ENCODE data around the gene VWC2.

Gene VWC2

DNA sequence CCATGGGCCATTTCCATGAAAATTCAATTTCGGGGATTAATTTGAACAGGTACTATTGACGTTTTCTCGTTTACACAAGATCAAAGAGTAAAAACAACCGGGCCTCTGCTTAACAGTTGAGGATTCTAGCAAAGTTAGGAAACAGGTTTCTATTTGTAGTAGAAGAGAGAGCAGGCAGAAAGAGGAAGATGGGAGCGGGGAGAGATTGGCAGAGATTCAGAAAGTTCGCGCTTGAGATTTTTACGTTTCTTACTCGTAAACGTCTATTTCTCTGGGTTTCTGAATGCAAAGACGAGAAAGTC, 571 bp upstream of the VWC2 start:
- peaks cover 4% of the 10 kb centered on the region for H3K4me1 ChIP-seq (ENCODE audit: control insufficient read depth, insufficient read depth, low read length)
- H3K4me3 ChIP-seq (ENCODE audit: low read length) = no peak overlapping the region
- no peaks in the 10 kb centered on the region for H3K9me3 ChIP-seq (ENCODE audit: control insufficient read depth, low read length)
- no peak overlapping the region for H3K9ac ChIP-seq (ENCODE audit: low read length)
- no peaks in the 10 kb centered on the region for H3K36me3 ChIP-seq (ENCODE audit: control insufficient read depth, insufficient read depth, low read length)
- peaks cover 27% of the 10 kb centered on the region for H3K27me3 ChIP-seq (ENCODE audit: control insufficient read depth, insufficient read depth, low read length)

GRCh38 chr7:49773936-49774458, 559 bp downstream of the VWC2 start:
- peaks cover 4% of the 10 kb centered on the region for H3K4me1 ChIP-seq (ENCODE audit: control insufficient read depth, insufficient read depth, low read length)
- peaks cover 27% of the 10 kb centered on the region for H3K27me3 ChIP-seq (ENCODE audit: control insufficient read depth, insufficient read depth, low read length)
- H3K36me3 ChIP-seq (ENCODE audit: control insufficient read depth, insufficient read depth, low read length) = no peaks in the 10 kb centered on the region
- no peak overlapping the region for H3K9ac ChIP-seq (ENCODE audit: low read length)
- H3K9me3 ChIP-seq (ENCODE audit: control insufficient read depth, low read length) = no peaks in the 10 kb centered on the region
- no peak overlapping the region for H3K4me3 ChIP-seq (ENCODE audit: low read length)

GRCh38 chr7:49774459-49775064, 1.1 kb downstream of the VWC2 start:
- Histone ChIP-seq H3K36me3 (ENCODE audit: control insufficient read depth, insufficient read depth, low read length) (no peaks in the 10 kb centered on the region), H3K4me1 (ENCODE audit: control insufficient read depth, insufficient read depth, low read length) (peaks cover 4% of the 10 kb centered on the region), H3K9ac (ENCODE audit: low read length) (no peak overlapping the region), H3K27me3 (ENCODE audit: control insufficient read depth, insufficient read depth, low read length) (peaks cover 27% of the 10 kb centered on the region), H3K4me3 (ENCODE audit: low read length) (no peak overlapping the region), H3K9me3 (ENCODE audit: control insufficient read depth, low read length) (no peaks in the 10 kb centered on the region)

- H3K9me3 ChIP-seq (ENCODE audit: control insufficient read depth, low read length) = no peaks in the 10 kb centered on the region
- peaks cover 4% of the 10 kb centered on the region for H3K4me1 ChIP-seq (ENCODE audit: control insufficient read depth, insufficient read depth, low read length)
- H3K4me3 ChIP-seq (ENCODE audit: low read length) = no peak overlapping the region
- H3K36me3 ChIP-seq (ENCODE audit: control insufficient read depth, insufficient read depth, low read length) = no peaks in the 10 kb centered on the region
- H3K27me3 ChIP-seq (ENCODE audit: control insufficient read depth, insufficient read depth, low read length) = peaks cover 27% of the 10 kb centered on the region
- no peak overlapping the region for H3K9ac ChIP-seq (ENCODE audit: low read length)
Observed at GRCh38 chr7:49775065-49775948, 1.9 kb downstream of the VWC2 start.

- Histone ChIP-seq H3K36me3 (ENCODE audit: control insufficient read depth, insufficient read depth, low read length) (no peaks in the 10 kb centered on the region), H3K4me1 (ENCODE audit: control insufficient read depth, insufficient read depth, low read length) (peaks cover 4% of the 10 kb centered on the region), H3K27me3 (ENCODE audit: control insufficient read depth, insufficient read depth, low read length) (peaks cover 27% of the 10 kb centered on the region), H3K4me3 (ENCODE audit: low read length) (no peak overlapping the region), H3K9ac (ENCODE audit: low read length) (no peak overlapping the region), H3K9me3 (ENCODE audit: control insufficient read depth, low read length) (no peaks in the 10 kb centered on the region)
Observed at GRCh38 chr7:49775949-49776443, 2.6 kb downstream of the VWC2 start.

DNA sequence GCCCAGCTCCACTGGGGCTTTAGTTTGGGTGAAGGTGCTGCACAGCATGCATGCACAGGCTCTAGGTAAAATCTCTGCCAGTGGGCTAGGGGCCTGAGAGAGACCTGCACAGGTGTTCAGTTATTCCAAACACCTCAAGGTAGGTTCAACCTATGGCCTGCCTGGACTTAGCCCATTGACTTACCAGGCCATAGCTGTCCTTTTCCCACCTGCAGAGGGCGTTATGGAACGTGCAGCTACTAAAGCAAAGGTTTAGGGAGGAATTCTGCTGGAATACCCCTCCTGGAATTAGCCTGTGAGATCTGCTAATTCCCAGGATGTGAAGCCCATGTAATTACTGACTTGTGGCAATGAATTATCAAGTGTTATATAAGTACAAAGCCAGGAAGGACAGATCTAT, 3.6 kb downstream of the VWC2 start:
- Histone ChIP-seq H3K9ac (ENCODE audit: low read length) (no peak overlapping the region), H3K36me3 (ENCODE audit: control insufficient read depth, insufficient read depth, low read length) (no peaks in the 10 kb centered on the region), H3K9me3 (ENCODE audit: control insufficient read depth, low read length) (no peaks in the 10 kb centered on the region), H3K4me3 (ENCODE audit: low read length) (no peak overlapping the region), H3K27me3 (ENCODE audit: control insufficient read depth, insufficient read depth, low read length) (peaks cover 27% of the 10 kb centered on the region), H3K4me1 (ENCODE audit: control insufficient read depth, insufficient read depth, low read length) (peaks cover 4% of the 10 kb centered on the region)

DNA sequence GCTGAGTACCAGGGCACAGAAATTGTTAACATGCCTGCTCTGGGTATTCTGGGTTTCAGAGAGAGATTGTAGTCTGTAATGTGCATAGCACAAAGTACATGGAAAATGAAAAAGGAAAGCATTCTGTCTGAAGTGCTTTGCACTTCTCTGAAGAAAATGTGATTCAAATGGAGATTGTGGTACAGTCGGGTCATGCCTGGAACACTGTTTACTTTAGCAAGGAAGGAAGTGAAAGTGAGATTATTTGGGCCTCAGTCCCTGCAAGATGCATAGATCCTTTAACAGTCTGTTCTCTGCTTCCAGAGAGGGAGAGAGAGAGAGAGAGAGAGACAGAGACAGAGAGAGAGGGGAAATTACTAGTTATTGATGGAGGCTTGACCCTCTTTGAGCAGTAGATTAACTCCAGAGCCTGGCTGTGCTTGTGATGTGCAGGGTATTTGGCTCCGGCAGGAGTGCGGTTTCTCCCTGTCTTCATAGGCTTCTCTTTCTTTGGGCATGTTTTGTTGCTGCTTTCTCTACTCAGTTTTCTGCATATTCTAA, 5.4 kb downstream of the VWC2 start:
- H3K4me3 ChIP-seq (ENCODE audit: low read length) = no peak overlapping the region
- H3K9ac ChIP-seq (ENCODE audit: low read length) = no peak overlapping the region
- H3K4me1 ChIP-seq (ENCODE audit: control insufficient read depth, insufficient read depth, low read length) = peaks cover 4% of the 10 kb centered on the region
- peaks cover 17% of the 10 kb centered on the region for H3K27me3 ChIP-seq (ENCODE audit: control insufficient read depth, insufficient read depth, low read length)
- H3K9me3 ChIP-seq (ENCODE audit: control insufficient read depth, low read length) = no peaks in the 10 kb centered on the region
- H3K36me3 ChIP-seq (ENCODE audit: control insufficient read depth, insufficient read depth, low read length) = no peaks in the 10 kb centered on the region

DNA sequence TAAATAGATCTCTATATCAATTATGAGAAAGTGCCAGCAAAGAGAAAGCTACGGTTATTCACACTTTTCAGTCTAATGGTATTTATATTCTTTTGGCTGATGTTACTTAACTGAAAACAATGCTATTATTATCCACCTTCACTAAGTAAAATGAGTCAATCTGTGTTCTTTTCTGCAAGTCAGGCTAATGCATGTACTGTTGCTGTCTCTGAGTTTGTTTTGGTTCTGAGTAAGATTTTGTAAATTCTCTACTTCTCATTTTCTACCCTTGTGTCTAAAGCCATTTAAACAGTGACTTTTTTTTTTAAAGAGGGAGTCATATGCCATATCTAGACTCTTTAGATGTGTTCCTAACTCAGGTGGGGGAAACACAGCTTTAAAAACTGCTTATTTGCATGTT, 7.5 kb downstream of the VWC2 start:
- Histone ChIP-seq H3K4me1 (ENCODE audit: control insufficient read depth, insufficient read depth, low read length) (peaks cover 3% of the 10 kb centered on the region), H3K9me3 (ENCODE audit: control insufficient read depth, low read length) (no peaks in the 10 kb centered on the region), H3K27me3 (ENCODE audit: control insufficient read depth, insufficient read depth, low read length) (peaks cover 4% of the 10 kb centered on the region), H3K9ac (ENCODE audit: low read length) (no peak overlapping the region), H3K36me3 (ENCODE audit: control insufficient read depth, insufficient read depth, low read length) (no peaks in the 10 kb centered on the region), H3K4me3 (ENCODE audit: low read length) (no peak overlapping the region)

DNA sequence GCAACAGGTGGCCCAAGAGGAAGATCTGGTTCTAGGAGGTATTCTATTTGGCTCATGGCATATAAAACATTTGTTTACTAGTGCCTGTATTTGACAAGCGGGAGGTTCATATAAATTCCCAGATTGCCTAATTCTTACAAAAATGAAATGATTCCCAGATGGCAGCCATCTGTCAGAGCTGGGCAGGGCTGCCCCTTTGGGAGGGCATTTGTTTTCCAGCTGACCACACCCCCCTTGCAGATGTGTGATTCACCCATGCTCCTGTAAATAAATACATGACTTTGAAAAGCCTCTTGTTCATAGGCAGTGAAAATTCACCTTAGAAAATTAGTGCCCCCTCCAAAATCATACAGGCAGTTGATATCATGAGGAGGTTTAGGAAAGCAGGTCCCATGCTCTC, 8.6 kb downstream of the VWC2 start:
- no peaks in the 10 kb centered on the region for H3K27me3 ChIP-seq (ENCODE audit: control insufficient read depth, insufficient read depth, low read length)
- no peaks in the 10 kb centered on the region for H3K36me3 ChIP-seq (ENCODE audit: control insufficient read depth, insufficient read depth, low read length)
- no peaks in the 10 kb centered on the region for H3K4me1 ChIP-seq (ENCODE audit: control insufficient read depth, insufficient read depth, low read length)
- no peak overlapping the region for H3K9ac ChIP-seq (ENCODE audit: low read length)
- no peak overlapping the region for H3K4me3 ChIP-seq (ENCODE audit: low read length)
- H3K9me3 ChIP-seq (ENCODE audit: control insufficient read depth, low read length) = no peaks in the 10 kb centered on the region

DNA sequence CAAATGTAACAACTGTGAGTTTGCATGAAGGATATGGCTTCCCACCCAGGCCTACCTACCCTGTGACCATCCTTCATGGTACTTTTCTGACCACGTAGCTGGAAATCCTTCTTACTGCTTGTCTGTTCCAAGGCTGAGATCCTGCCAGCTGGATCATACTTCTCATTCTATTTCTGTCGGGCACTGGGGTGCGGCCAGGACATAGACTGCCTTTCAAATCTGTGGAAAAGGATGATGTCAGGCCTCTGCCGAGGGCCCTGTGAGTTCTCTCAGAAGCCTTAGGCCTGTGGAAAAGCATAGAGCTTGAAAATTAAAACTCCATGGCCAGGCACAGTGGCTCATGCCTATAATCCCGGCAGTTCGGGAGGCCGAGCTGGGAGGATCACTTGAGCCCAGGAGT, 10.0 kb downstream of the VWC2 start:
- no peak overlapping the region for H3K4me3 ChIP-seq (ENCODE audit: low read length)
- H3K9ac ChIP-seq (ENCODE audit: low read length) = no peak overlapping the region
- H3K36me3 ChIP-seq (ENCODE audit: control insufficient read depth, insufficient read depth, low read length) = no peaks in the 10 kb centered on the region
- H3K4me1 ChIP-seq (ENCODE audit: control insufficient read depth, insufficient read depth, low read length) = no peaks in the 10 kb centered on the region
- no peaks in the 10 kb centered on the region for H3K9me3 ChIP-seq (ENCODE audit: control insufficient read depth, low read length)
- H3K27me3 ChIP-seq (ENCODE audit: control insufficient read depth, insufficient read depth, low read length) = no peaks in the 10 kb centered on the region

GRCh38 chr7:49787980-49788379, 14.5 kb downstream of the VWC2 start:
- Histone ChIP-seq H3K27me3 (ENCODE audit: control insufficient read depth, insufficient read depth, low read length) (no peaks in the 10 kb centered on the region), H3K36me3 (ENCODE audit: control insufficient read depth, insufficient read depth, low read length) (no peaks in the 10 kb centered on the region), H3K9me3 (ENCODE audit: control insufficient read depth, low read length) (no peaks in the 10 kb centered on the region), H3K4me3 (ENCODE audit: low read length) (no peak overlapping the region), H3K4me1 (ENCODE audit: control insufficient read depth, insufficient read depth, low read length) (no peaks in the 10 kb centered on the region), H3K9ac (ENCODE audit: low read length) (no peak overlapping the region)

DNA sequence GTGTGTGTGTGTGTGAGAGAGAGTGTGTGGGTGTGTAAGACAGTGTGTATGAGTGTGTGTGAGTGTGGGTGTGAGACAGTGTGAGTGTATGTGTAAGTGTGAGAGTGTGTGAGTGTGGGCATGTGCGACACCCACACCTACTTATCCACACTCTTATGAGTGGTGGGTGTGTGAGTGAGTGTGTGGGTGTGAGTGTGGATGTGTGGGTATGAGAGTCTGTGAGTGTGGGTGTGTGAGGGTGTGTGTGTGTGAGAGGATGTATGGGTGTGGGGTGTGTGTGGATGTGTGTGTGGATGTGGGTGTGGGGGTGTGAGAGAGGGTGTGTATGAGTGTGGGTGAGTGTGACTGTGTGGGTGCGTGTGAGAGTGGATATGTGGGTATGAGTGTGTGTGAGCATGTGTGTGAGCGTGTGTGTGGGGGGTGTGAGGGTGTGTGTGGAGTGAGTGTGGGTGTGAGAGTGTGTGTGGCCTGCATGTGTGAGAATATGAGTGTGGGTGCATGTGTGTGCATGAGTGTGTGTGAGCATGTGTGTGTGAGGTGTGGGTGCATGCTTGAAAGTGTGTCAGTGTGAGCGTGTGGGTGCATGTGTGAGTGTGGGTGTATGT, 15.1 kb downstream of the VWC2 start:
- Histone ChIP-seq H3K27me3 (ENCODE audit: control insufficient read depth, insufficient read depth, low read length) (no peaks in the 10 kb centered on the region), H3K4me1 (ENCODE audit: control insufficient read depth, insufficient read depth, low read length) (no peaks in the 10 kb centered on the region), H3K9ac (ENCODE audit: low read length) (no peak overlapping the region), H3K36me3 (ENCODE audit: control insufficient read depth, insufficient read depth, low read length) (no peaks in the 10 kb centered on the region), H3K4me3 (ENCODE audit: low read length) (no peak overlapping the region), H3K9me3 (ENCODE audit: control insufficient read depth, low read length) (no peaks in the 10 kb centered on the region)
